Neural cell (in vitro differentiated cells): ENCODE results near the gene UBE3A. TPM values are rescaled to one million over a fixed set of nuclear protein-coding genes. Genes with fewer than 3 reads are reported as not detected.

Experiments used
- H2AFZ ChIP-seq: fragments of 200-600, 300-800 bp; sonication (generic), shearing (Covaris generic); 2 replicates; pipeline ENCODE4 v1.6.0; 2014; ENCODE audit warnings: low read depth, mild to moderate bottlenecking, antibody characterized with exemption, low read length, moderate library complexity
- H3F3A ChIP-seq: fragments of 200-600 bp; shearing (Covaris generic); 2 replicates; pipeline ENCODE4 v1.6.1; 2016; ENCODE audit warnings: mild to moderate bottlenecking, moderate library complexity, mixed read lengths, antibody characterized with exemption, low read length; ENCODE audit not compliant: insufficient read depth, poor library complexity, severe bottlenecking
- H3K27ac ChIP-seq: fragments of 200-600, 300-800 bp; sonication (generic), shearing (Covaris generic); 2 replicates; pipeline ENCODE4 v1.5.1; 2014; ENCODE audit warnings: mild to moderate bottlenecking, low read length, moderate library complexity
- H3K27me3 ChIP-seq: fragments of 300-800, 200-600 bp; sonication (generic), shearing (Covaris generic); 2 replicates; pipeline ENCODE4 v1.6.0; 2014; ENCODE audit warnings: mild to moderate bottlenecking, low read depth, low read length, moderate library complexity; ENCODE audit not compliant: insufficient read depth
- H3K36me3 ChIP-seq: fragments of 300-800, 200-600 bp; sonication (generic), shearing (Covaris generic); 2 replicates; pipeline ENCODE4 v1.5.1; 2014; ENCODE audit warnings: mild to moderate bottlenecking, antibody characterized with exemption, low read length, moderate library complexity; ENCODE audit not compliant: insufficient read depth
- H3K4me2 ChIP-seq: fragments of 300-800, 200-600 bp; sonication (generic), shearing (Covaris generic); 2 replicates; pipeline ENCODE4 v1.6.0; 2014; ENCODE audit warnings: mild to moderate bottlenecking, low read length
- H3K4me3 ChIP-seq: fragments of 300-800, 200-600 bp; sonication (generic), shearing (Covaris generic); 2 replicates; pipeline ENCODE4 v1.5.1; 2014; ENCODE audit warnings: mild to moderate bottlenecking, low read length, moderate library complexity
- H3K79me2 ChIP-seq: fragments of 200-600 bp; shearing (Covaris generic); replicated peaks from 2 replicates; pipeline ENCODE4 v1.6.0; 2014; ENCODE audit warnings: mild to moderate bottlenecking, low read length, moderate library complexity; ENCODE audit not compliant: insufficient read depth
- H3K9ac ChIP-seq: fragments of 300-800, 200-600 bp; sonication (generic), shearing (Covaris generic); 2 replicates; pipeline ENCODE4 v1.6.1; 2016; ENCODE audit warnings: mild to moderate bottlenecking, low read length, mixed read lengths
- H3K9me2 ChIP-seq: fragments of 200-600 bp; shearing (Covaris generic); 2 replicates; pipeline ENCODE4 v1.6.1; 2016; ENCODE audit warnings: mild to moderate bottlenecking, low read length, mixed read lengths; ENCODE audit not compliant: insufficient read depth
- H3K9me3 ChIP-seq: fragments of 200-600, 300-800 bp; sonication (generic), shearing (Covaris generic); 2 replicates; pipeline ENCODE4 v1.6.1; 2016; ENCODE audit warnings: mild to moderate bottlenecking, mixed run types, low read length, moderate library complexity, mixed read lengths
- H4K20me1 ChIP-seq: fragments of 200-600 bp; shearing (Covaris generic); 2 replicates; pipeline ENCODE4 v1.6.1; 2016; ENCODE audit warnings: mild to moderate bottlenecking, mixed run types; ENCODE audit not compliant: insufficient read depth
- CTCF ChIP-seq: fragments of 450-650 bp; IDR thresholded peaks from 2 replicates; pipeline ENCODE4 v1.5.1; 2014; ENCODE audit warnings: antibody characterized with exemption, mild to moderate bottlenecking, moderate library complexity; ENCODE audit not compliant: poor library complexity, severe bottlenecking
- EP300 ChIP-seq: fragments of 450-650 bp; conservative IDR thresholded peaks from 2 replicates; pipeline ENCODE4 v1.6.1; 2014; ENCODE audit warnings: antibody characterized with exemption, mild to moderate bottlenecking, moderate library complexity; ENCODE audit not compliant: poor library complexity, severe bottlenecking
- EZH2 ChIP-seq: fragments of 200-600, 300-800 bp; shearing (Covaris generic), sonication (generic); IDR thresholded peaks from 2 replicates; pipeline ENCODE4 v1.6.1; 2014; ENCODE audit warnings: antibody characterized with exemption, low read length, borderline replicate concordance, mild to moderate bottlenecking; ENCODE audit not compliant: insufficient read depth, poor library complexity, severe bottlenecking
- MXI1 ChIP-seq: fragments of 450-650 bp; conservative IDR thresholded peaks from 2 replicates; pipeline ENCODE4 v1.6.1; 2014; ENCODE audit warnings: antibody characterized with exemption, mild to moderate bottlenecking; ENCODE audit not compliant: poor library complexity, severe bottlenecking
- POLR2AphosphoS5 ChIP-seq: IDR thresholded peaks from 2 replicates; pipeline ENCODE4 v1.6.1; 2012
- RAD21 ChIP-seq: fragments of 450-650 bp; conservative IDR thresholded peaks from 2 replicates; pipeline ENCODE4 v1.6.1; 2014; ENCODE audit warnings: antibody characterized with exemption, mild to moderate bottlenecking, moderate library complexity
- REST ChIP-seq: IDR thresholded peaks from 2 replicates; pipeline ENCODE4 v1.6.1; 2012; ENCODE audit warnings: borderline replicate concordance
- SMC3 ChIP-seq: fragments of 450-650 bp; conservative IDR thresholded peaks from 2 replicates; pipeline ENCODE4 v1.6.1; 2014; ENCODE audit warnings: antibody characterized with exemption, mild to moderate bottlenecking, moderate library complexity; ENCODE audit not compliant: poor library complexity
- TAF1 ChIP-seq: IDR thresholded peaks from 2 replicates; pipeline ENCODE4 v1.6.1; 2012; ENCODE audit warnings: low read depth
- polyA plus RNA-seq: library from polyadenylated mRNA; depleted of rRNA; stranded (reverse); fragments of >200 nt; gene quantifications from 2 replicates; pipeline ENCODE4 v1.2.3, GENCODE V29; 2014

The UBE3A gene
- polyA plus RNA-seq, 1 donor from 2014 or later: 98.5 TPM

- Histone ChIP-seq H3K27me3 (no peaks in the 10 kb centered on the region), H3K9me3 (no peaks in the 10 kb centered on the region), H3K9me2 (no peaks in the 10 kb centered on the region), H3K9ac (no peak overlapping the region), H3K79me2 (no peaks in the 10 kb centered on the region), H3K4me2 (no peak overlapping the region), H2AFZ (no peak overlapping the region), H3K36me3 (no peaks in the 10 kb centered on the region), H3K4me3 (no peak overlapping the region), H4K20me1 (no peaks in the 10 kb centered on the region), H3K27ac (no peak overlapping the region), H3F3A (no peaks in the 10 kb centered on the region)
- TF ChIP-seq RAD21 (no peak), CTCF (no peak), TAF1 (no peak), POLR2AphosphoS5 (no peak), SMC3 (no peak), MXI1 (no peak), REST (no peak), EZH2 (no peak), EP300 (no peak)
Measured at GRCh38 chr15:25451501-25451900, 12.7 kb upstream of the UBE3A start.

- H3K9me3 ChIP-seq: no peaks in the 10 kb centered on the region
- H3K4me3 ChIP-seq: no peak overlapping the region
- H3K79me2 ChIP-seq: no peaks in the 10 kb centered on the region
- no peaks in the 10 kb centered on the region for H4K20me1 ChIP-seq
- H3K4me2 ChIP-seq: no peak overlapping the region
- no peak overlapping the region for H3K9ac ChIP-seq
- no peaks in the 10 kb centered on the region for H3F3A ChIP-seq
- no peaks in the 10 kb centered on the region for H3K36me3 ChIP-seq
- TF ChIP-seq RAD21: no peak
- no peak for TF ChIP-seq EZH2
- no peak for TF ChIP-seq REST
- TF ChIP-seq MXI1: no peak
- TF ChIP-seq CTCF: no peak
- no peak for TF ChIP-seq EP300
- TF ChIP-seq SMC3: no peak
- no peak for TF ChIP-seq TAF1
- no peak for TF ChIP-seq POLR2AphosphoS5
- no peak overlapping the region for H3K27ac ChIP-seq
- H2AFZ ChIP-seq: no peak overlapping the region
- no peaks in the 10 kb centered on the region for H3K9me2 ChIP-seq
- no peaks in the 10 kb centered on the region for H3K27me3 ChIP-seq
Measured at GRCh38 chr15:25450163-25450562, 11.3 kb upstream of the UBE3A start.
